Tibial nerve (tissue), 3 donors: ENCODE measurements around the gene RBMS3.

Source experiments
- POLR2A ChIP-seq, 2 donors: fragments of 450-650 bp; IDR thresholded peaks; one replicate each; pipeline ENCODE4 v1.6.1; 2017; ENCODE audit warnings: antibody characterized with exemption in 2 of 2, mild to moderate bottlenecking in 2 of 2, moderate library complexity in 2 of 2
- TF ChIP-seq, protein P1 (sequence below), 5 experiments: fragments of 200-600 bp in 3 of 5; fragments of 450-650 bp in 2 of 5; sonication (generic) in 3 of 5; IDR thresholded peaks; one replicate each; pipeline ENCODE4 v1.5.1; 2016 to 2019; ENCODE audit warnings: antibody characterized with exemption in 5 of 5, mild to moderate bottlenecking in 3 of 5, moderate library complexity in 2 of 5

DNA sequence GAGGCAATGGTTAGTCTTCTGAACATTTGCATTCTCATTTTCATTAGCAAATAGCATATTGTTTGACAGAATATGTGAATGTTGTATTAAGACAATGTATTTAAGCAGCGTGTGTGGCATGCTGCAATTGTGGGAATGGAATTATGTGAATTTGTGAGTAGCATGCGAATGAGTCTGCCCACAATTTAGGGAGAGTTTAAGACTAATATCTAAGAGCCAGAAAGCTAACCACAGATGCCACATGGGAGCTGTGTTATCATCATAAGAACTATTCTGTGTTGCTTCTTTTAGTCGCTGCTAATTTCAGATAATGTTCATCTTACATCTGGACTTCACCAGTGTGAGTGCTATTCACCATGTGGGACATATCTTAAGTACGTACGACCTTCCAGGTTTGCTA, 494.5 kb downstream of the RBMS3 start:
- TF ChIP-seq, protein P1, sequence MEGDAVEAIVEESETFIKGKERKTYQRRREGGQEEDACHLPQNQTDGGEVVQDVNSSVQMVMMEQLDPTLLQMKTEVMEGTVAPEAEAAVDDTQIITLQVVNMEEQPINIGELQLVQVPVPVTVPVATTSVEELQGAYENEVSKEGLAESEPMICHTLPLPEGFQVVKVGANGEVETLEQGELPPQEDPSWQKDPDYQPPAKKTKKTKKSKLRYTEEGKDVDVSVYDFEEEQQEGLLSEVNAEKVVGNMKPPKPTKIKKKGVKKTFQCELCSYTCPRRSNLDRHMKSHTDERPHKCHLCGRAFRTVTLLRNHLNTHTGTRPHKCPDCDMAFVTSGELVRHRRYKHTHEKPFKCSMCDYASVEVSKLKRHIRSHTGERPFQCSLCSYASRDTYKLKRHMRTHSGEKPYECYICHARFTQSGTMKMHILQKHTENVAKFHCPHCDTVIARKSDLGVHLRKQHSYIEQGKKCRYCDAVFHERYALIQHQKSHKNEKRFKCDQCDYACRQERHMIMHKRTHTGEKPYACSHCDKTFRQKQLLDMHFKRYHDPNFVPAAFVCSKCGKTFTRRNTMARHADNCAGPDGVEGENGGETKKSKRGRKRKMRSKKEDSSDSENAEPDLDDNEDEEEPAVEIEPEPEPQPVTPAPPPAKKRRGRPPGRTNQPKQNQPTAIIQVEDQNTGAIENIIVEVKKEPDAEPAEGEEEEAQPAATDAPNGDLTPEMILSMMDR (IDR thresholded peaks at IDR 0.05): no peak
- TF ChIP-seq POLR2A (IDR thresholded peaks at IDR 0.05): no peak
